GM19238 (cell line): Measurements from ENCODE around the gene RAB25.

Source experiments
- DNase-seq: peaks from one replicate; pipeline ENCODE4 v3.0.0; 2011; ENCODE audit warnings: low spot score; ENCODE audit not compliant: insufficient read length

RAB25 gene

DNA sequence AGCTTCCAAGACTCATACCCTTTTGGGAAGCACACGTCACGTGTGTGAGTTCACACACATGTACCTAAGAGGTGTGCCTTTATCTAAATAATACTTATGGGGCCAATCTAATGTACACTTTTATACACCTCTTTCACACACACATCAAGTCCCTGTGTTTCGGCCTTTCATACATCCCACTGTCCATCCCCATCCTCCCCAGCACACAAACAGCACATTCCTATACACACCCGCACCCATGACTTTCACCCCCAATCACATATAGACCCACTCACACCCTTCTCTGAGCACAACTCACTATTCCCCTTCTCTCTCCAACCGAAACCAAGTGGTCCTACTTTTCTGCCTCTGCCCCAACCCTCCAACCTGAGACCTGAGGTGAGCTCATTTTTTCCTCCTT is 17.8 kb downstream of the RAB25 start:
- no peak for DNase-seq

DNA sequence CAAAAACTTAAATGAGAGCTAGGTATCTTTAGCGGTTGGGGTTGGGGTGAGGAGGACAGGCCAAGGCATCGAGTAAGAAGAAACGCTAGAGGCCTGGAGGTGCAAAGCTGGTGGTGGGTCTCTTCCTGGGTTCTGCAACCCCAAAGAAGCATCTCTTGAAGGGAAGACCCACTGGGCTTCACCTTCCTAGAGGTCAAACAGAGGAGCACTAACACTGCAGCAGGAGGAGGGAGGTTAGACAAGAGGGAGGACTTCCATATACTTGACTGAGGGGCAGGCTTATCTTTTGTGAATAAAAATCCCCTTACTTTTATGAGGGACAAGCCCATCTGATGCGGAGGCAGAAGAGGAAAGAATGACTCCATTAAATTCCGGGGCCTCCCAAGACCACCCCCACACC is 18.8 kb downstream of the RAB25 start:
- DNase-seq, result no peak

DNA sequence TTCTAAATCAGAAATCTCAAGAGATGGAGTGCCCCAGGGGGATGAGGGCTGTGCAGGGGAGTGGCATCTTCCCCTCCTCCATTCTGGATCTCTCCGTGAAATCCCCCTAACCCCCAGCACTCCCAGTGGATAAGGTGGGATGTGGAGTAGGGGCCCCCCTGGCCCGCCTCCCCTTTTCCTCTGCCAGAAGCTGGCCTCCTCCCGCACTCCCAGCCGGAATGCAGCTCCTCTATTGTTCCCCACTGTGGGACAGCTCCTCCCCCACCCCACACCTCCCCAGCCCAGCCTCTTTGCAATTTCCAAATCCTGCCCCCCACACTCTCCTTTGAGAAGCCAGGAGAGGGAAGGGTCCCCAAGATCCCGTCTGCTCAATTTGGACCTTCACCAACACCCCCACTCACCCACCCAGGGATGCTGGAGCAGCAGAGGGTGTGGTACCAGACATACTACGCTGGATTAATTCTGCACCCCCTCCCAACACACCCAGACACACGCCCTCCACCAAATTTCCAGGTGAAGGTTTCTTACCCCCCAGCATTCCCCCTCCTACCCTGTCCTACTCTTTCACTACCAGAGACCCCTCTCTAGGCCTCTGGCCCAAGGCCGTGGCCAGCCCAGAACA is 19.4 kb downstream of the RAB25 start:
- no peak for DNase-seq

DNA sequence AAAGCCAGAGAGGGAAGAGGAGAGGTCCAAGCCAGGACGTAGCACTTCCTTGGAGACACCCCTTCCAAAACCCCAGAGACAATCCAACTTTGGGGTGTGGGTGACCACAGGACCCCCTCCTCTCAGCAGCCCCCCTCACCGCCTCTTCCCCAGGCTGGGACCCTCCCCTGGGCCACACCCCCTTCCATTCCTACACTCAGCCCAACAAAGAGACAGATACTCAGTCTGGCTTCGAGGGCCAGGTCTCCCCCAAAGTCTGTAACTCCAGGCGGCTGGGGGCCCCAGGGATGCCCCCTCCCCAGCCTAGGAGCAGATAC is 19.9 kb downstream of the RAB25 start:
- no peak for DNase-seq

DNA sequence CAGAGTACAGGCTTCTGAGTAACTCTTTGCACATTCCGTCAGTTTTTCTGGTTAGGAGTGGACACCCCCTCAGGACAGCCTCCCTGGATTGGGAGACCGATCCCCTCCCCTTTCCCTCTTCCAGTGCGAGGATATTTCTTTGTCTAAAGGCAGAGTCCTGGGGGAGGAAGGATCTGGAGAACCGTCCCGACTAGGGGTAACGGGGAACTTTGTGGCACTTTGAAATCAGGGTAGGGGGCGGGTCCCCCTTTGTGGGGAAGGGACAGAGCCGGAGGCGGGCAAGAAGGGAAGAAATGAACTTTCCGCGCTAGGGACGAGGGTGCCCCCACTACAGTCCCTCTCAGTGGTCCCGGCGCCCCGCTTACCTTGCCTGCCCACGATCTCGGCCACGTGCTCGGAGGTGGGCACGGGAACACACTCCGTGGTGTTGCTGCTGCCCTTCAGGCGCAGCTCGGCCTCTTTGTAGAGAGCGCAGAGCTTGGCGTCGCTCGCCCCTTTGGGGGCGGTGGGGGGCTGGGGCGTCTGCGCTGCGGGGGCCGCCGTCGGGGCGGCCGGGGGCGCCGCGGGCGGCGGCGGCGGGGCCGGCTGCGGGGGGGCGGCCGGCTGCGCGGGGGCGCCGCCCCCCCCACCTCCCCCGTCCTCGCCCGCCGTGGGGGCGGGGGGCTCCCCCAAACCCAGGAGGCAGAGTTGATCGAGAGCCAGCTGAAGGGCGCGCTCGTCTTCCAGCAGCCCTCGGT is 20.4 kb downstream of the RAB25 start:
- no peak for DNase-seq

DNA sequence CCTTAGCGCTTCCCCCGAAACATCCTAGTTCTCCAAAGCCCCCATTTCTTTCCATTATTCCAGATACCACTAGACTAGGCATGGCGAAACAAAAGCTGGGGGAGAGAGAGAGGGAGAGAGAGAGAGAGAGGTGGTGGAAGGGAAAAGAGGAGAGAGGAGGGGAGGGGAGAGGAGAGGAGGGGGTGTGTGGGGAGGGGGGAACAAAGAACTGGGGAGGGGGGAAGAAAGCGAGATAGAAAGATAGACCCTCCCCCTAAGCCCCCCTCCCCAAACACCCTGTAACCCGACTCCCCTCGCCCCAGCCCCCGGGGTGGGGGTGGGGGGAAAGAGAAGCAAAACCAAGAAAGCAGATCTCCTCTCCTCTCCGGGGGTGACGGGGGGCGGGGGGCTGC is 21.0 kb downstream of the RAB25 start:
- DNase-seq, result no peak

DNA sequence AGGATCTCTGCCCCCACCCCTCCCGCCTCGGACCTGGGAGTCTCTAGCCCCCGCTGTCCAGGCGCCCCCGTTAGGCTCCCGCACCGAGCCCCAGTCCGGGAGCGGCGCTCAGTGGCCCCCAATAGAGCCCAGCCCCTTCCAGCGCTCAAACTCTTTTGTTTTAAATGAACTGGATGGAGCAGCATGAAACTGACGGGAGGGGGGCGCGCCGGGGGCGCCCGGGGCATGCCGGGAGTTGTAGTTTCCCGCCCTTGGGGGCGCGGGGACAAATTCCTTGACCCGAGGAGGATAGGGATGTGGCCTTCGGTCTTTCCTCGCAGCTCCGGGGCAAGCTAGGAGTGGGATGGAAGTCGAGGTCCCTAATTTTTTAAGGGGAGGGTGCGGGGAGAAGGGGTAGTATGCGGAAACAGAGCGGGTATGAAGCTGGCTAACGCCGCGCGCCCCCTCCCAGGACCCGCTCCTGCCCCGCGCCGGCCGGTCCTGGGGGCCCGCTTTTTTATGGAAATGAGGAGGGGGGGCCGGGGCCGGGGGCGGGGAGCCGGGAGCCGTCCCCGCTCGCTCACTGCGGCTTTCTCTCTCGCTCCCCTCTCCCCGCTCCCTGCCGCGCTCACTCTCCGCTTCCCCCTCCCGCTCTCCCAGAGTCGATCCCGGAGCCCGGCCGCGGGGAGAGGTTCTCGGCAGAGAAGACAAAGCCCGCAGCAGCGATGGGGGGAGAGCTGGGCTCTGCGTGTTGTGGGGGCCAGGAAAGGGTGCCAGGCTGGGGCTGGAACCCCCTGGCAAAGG is 21.5 kb downstream of the RAB25 start, which contains the start of gene MEX3A:
MEX3A (minus strand) TSS at position 157 of the 783 bp plus-strand sequence. CDS start 467 bp downstream, outside the sequence.
- DNase-seq, result peak; percentile 79

DNA sequence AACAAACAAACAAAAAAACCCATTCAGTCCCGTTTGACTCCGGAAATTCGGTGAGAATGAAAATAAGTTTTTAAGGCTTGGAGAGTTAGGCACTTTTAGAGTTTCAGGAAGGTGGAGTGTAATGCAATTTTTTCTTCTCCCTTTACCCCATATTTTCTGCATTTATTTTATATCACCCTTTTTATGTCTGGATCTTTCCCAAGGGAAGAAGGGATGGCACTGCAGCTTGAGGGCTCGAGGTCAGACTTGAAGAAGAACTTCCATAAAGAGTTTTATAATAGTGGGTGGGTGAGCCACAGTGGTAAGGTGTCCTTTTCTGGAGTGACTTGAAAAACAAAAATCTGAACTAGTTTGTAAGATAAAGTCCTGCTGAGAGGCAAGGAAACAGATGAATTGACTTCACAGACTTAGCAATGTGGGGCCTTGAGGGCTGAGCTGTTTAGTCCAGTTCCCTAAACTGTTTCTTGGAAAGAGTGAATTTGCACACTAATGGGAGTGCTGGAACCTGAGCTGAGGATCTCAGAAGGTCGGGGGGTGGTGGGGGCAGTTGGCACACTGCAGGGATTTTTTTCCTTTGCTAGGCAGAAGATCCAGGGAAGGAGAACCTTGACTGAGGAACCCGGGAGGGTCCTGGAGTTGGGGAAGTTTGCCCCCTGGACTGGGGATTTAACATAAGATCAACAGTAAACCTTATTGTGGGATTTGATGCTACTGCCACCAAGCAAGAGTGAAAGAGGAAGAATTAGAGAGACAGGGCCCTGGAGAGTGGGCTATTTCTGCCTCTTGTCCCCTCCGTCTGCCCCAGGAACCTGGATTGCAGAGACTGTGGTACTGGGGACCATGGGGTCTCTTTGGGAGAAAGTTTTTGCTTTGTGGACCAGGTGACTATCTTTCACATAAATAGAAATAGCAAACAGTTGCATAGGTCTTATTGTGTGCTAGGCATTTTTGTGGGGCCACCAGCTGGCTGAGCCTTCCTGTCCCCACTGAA is 23.1 kb downstream of the RAB25 start:
- no peak for DNase-seq

DNA sequence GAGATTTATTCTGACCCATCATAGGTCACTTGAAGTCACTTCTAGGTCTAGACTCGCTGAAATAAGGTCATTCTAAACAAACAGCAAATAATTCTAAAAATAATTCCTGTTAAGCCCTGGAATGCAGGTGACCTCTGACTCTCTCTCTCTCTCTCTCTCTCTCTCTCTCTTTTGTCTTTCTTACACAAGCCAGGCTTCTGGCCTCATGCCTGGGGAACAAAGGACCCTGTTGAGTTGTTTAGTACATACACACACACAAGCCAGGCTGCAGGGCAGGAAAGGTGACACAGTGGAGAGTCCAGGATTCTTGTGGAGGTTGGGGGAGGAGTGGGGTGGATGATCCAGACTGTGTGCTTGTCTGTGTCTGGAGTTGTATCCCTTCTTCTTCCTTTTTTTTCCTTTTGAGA is 25.3 kb downstream of the RAB25 start:
- no peak for DNase-seq

DNA sequence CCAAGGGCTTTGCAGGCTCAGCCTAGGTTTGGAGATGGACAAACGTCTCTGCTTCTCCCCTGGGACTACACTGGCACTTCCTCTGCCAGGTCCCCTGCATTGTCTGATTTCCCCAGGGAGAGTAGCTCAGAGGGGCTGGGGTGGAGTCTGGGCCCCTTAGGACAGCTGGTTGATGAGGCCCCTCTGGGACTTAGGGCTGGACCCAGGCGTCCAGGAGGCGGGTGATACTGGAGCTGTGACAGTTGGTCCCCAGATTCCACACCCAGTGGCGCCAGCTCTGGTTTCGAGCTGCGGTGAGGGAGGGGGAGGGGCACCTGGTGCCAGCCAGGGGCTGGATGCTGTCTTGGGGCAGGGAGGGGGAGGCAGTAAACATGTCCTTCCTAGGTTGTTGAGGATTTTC is 28.7 kb downstream of the RAB25 start:
- DNase-seq, result no peak

DNA sequence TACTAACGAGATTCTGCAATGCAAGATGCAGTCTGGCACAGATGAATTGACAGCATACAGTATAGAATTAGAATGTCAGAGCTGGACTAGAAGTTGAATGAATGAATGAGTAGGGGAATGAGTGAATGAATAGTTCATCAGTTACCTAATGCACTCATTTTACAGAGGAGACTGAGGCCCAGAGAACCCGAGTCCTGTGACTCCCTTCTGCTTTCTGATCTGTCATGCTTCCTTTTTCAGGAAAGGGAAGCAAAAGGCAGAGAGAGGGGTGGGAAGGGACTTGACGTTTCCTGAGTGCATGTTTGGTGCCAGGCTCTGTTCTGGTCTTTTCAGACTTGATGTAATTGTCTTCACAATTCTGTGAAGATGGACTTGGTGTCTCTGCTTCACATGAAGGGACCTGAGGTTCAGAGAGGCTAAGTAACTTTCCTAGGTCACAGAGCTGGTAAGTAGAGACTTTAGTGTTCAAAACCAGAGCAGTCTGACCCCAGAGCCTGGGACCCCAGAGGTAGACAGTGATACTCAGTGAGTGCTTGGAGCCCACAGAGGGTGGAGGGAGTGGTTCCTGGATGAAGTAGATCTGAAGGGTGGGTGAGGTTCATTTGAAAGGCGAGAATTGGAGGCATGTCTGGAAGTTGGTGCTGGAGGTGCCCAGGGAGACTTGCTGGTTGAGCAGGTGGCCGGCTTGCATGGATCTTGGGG is 29.3 kb downstream of the RAB25 start:
- DNase-seq, result no peak

DNA sequence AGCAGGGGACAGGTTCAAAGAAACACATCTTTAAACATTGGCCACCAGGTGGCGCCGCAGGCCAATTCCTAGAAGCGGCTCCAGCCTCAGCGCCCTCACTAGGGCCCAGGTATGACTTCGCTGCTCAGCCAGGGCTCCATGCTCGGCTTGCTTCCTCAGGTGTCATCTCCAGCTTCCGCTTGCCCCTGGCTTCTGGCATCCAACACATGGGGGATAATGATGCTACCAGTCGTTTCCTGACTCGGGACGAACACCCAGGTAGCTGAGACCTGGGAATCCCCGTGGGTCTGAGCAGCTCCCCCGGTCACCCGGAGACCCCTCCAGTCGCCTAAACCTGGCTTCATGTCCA is 29.9 kb downstream of the RAB25 start:
- peak; percentile 76 for DNase-seq

DNA sequence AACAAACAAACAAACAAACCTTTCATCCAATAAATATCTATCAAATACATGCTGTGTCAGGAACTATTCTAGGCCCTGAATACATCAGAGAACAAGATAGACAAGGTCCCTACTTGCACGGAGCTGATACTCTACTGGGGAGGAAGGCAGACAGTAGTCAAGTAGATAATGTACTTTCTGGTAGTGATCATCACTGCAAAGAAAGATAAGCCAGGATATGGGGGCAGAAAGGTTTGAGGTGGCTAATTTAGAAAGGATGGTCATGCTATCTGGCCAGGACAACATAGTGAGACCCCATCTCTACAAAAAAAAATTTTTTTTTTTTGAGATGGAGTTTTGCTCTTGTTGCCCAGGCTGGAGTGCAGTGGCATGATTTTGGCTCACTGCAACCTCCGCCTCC is 30.6 kb downstream of the RAB25 start:
- DNase-seq, result no peak

DNA sequence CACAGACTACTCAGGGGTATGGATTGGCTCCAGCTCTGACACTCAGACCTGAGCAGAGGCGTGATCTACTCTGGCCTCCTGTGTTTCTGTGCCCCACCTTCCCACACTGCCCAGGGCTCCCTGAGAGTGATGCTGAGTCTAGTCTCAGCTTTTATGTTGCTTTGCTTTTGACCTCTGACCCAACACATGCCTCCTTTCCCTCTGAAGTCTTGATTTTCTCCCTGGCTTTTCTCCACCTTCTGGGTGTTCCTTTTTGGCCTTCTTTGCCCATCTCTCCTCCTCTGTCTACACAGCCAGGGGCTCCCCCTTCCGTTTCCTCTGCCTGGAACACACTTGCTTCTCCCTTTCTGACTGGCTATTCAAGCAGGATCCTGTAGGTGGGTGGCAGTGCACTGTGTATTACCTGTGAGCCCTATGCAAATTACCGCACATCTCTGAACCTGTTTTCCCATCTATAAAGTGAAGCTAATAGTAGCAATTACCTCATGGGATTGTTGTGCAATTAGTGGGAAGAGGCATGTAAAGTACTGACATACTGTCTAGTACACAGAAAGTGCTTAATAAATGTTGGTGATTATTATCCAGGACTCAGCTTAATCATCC is 35.0 kb downstream of the RAB25 start:
- no peak for DNase-seq

DNA sequence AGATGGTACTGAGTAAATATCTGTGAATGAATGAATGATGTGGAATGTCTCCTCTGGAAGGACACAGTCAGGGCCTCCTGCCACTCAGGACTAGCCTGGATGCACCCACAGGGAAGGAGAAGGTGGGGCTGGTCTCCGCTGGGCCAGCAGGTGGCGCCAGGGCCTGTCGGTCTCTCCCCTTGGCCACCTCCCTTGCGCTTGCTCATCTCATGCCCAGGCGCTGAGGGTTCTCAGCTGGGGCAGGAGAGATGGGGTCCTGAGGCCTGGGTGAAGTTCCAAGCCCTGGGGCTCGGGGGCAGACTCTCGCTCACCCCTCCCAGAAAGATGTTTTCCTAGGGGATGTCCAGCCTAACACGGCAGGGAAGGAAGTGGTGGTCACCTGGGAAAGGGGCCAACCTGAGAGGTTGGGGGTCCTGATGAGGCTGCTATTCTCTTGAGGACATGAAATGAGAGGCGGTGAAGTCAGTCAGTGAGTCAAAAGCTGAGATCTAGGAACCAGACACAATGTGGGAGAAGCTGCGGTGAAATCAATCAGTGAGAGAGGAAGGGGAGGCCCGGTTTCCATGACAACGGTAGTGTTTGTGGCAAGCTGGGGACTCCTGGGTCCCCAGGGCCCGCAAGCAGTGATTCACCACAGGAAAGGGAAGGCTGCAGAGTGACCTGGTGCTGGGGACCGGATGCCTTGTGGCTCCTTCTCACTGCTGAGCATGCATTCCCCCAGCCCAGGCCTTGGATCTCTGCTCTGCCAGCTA is 35.9 kb downstream of the RAB25 start:
- DNase-seq, result peak; percentile 87

DNA sequence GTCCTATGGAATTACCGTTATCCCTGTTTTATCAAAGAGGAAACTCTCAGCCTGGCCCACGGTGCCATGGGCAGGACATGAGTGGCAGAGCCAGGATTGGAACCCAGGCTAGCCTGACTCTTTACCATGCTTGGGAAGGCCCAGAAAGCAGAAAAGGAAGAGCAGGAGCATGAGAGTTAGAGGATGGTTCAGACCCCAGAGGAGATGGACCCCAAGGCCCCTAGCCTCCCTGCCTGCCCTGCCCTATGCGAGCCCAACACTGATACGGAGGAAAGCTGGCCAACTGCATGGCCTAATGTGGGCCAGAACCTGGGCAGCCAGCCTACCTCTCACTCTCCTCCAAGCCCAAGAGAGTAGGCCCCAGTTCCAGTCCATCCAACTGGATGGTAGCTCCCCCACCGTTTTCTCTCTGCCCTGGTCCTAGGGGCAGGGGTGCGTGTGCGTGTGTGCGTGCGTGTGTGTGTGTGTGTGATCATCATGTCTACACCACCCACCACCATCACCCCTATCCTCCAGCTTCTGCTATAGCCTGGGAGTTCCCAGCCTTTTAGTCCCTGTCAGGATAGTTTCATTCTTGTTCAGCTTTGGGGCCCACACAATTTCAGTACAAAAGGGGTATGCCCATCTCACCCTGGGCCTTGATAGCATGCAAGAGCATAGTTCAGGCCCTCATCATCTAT is 36.7 kb downstream of the RAB25 start:
- DNase-seq, result no peak

DNA sequence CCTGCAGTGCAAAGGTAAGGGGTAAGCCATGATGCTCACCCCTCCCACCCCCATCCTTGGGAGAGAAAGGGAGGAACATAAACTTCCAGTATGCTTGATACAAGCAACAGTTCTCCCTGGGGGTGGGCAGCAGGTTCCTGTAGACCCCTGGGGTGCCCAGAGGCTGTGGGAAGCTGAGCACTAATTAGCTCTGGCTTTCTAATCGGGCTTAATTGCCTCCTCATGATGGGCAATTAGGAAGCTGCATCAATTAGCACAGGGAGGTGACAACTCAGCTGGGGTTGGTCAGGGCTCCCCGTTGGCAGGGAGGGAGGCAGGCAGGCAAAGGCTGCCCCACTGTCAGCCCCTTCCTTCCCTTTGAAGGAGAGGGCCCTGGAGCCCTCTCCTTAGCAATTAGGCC is 37.8 kb downstream of the RAB25 start:
- no peak for DNase-seq

DNA sequence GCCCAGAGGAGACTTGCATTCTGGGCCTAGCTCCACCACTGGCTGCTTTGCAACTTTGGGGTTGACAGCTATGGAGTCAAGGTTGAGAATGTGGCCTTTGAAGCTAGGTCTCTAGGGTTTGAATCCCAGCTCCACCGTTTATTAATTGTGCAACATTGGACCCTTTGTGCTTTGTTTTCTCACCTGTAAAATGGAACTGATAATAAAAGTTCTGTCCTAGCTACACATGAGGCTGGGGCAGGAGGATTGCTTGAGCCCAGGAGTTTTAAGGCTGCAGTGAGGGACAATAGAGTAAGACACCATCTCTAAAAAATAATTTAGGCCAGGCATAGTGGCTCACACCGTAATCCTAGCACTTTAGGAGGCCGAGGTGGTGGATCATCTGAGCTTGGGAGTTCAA is 38.3 kb downstream of the RAB25 start:
- no peak for DNase-seq
